Right lobe of liver (tissue), 6 donors: ENCODE measurements around the gene HERC3. TPM values are rescaled to one million over a fixed set of nuclear protein-coding genes. Genes with fewer than 3 reads are reported as not detected.

Experiments used
- ATAC-seq, 4 donors: fragments of 200-7000 bp; cut with Tn5 transposase; one replicate each; pipeline ENCODE4 v1.9.1; 2020; ENCODE audit warnings: mild to moderate bottlenecking in 4 of 4, moderate library complexity in 4 of 4
- DNase-seq, 3 donors: peaks; one replicate each; pipeline ENCODE4 v3.0.0-alpha.2; 2020
- H3K27ac ChIP-seq, 3 donors: fragments of 200-600 bp; one replicate each; pipeline ENCODE4 v1.8.0; 2022
- H3K27me3 ChIP-seq, 2 donors: fragments of 200-600 bp; one replicate each; pipeline ENCODE4 v1.8.0; 2022
- H3K36me3 ChIP-seq, 4 donors: fragments of 200-600 bp; sonication (generic) in 1 of 4; one replicate each; pipeline versions ENCODE4 v1.5.1 to v1.8.0; 2017 to 2022; ENCODE audit warnings: control low read depth in 1 of 4
- H3K4me1 ChIP-seq, 4 donors: fragments of 200-600 bp; sonication (generic) in 1 of 4; one replicate each; pipeline versions ENCODE4 v1.5.1 to v1.8.0; 2017 to 2022; ENCODE audit warnings: control low read depth in 1 of 4
- H3K4me3 ChIP-seq, 3 donors: fragments of 200-600 bp; one replicate each; pipeline ENCODE4 v1.8.0; 2022
- H3K9me3 ChIP-seq, 4 donors: fragments of 200-600 bp; sonication (generic) in 1 of 4; one replicate each; pipeline versions ENCODE4 v1.5.1 to v1.8.0; 2017 to 2022; ENCODE audit warnings: control low read depth in 1 of 4
- POLR2A ChIP-seq: fragments of 450-650 bp; IDR thresholded peaks from one replicate; pipeline ENCODE4 v1.6.1; 2017; ENCODE audit warnings: antibody characterized with exemption, mild to moderate bottlenecking
- WGBS: methylation state at CpG from one replicate; pipeline ENCODE4 v1.1.6; 2018; ENCODE audit warnings: low coverage, low lambda C conversion rate; ENCODE audit not compliant: insufficient coverage; ENCODE audit errors: missing lambda C conversion rate; 5-methylcytosine and 5-hydroxymethylcytosine counted together
- intact Hi-C, 2 donors: fragments of 100-400 bp; cut with DNase I; formaldehyde crosslinking; loops; one replicate each; pipeline versions ENCODE4 v1.11.2 to v1.14.1; 2022
- total RNA-seq, 6 experiments: library from RNA; depleted of rRNA in 2 of 6; stranded (reverse); fragments of >200 nt in 2 of 6; fragmentation: NEBNext Ultra II Directional in 3 of 6; extraction: Animal tissue kit (Norgen Biotek cat#: 25700) in 3 of 6; gene quantifications; one replicate each; pipeline versions ENCODE4 v1.1.0 to v1.2.4, GENCODE V29; 2016 to 2023
- TF ChIP-seq, protein P1 (sequence below), 4 donors: fragments of 200-600 bp in 3 of 4; fragments of 450-650 bp in 1 of 4; IDR thresholded peaks; one replicate each; pipeline versions ENCODE4 v1.5.1 to v1.8.0; 2016 to 2022; ENCODE audit warnings: antibody characterized with exemption in 4 of 4, mild to moderate bottlenecking in 2 of 4
- donor health status: DM: no; HTN: yes; CAD: no.
- donor health status: DM: no; HTN: no; CAD: no.
- donor health status: DM: no; HTN: no; CAD: no.
- donor health status: DM: no; HTN: yes; CAD: no.
- donor health status: DM: no; HTN: yes; CAD: no.

Gene HERC3
- total RNA-seq, 6 experiments from 2014 or later, result 7.2 to 15.3 (median 10.9) TPM

DNA sequence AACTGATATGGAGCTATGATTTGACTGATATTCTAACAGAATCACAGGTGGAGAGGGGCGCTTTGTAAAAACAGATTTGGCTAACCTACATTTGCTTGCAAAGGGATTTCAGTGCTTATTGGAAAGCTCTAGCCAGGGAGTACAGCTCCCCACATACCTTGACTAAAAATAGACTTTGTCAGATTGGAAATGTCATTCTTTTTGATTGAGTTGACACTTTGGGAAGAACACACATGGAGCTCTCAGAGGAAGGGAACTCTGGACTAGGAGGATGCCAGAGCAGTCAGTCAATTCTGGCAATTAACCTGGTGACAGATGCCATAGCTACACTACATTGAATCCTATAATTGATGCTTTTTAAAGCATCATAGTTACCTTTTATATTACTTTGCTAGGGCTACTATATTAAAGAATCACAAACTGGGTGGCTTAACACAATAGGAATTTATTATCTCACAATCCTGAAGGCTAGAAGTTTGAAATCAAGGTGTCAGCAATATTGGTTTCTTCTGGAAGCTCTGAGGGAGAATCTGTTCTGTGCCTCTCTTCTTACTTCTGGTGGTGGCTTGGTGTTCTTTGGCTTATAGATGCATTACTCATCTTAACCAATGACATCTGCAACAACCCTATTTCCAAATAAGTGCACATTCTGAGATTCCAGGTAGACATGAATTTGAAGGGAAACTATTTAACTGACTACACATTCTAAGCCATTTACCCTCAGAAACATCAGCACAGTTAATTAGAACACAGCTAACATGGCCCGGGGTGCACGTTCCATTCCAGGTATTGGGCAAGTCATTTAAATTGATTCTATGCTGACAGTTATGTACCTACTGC, 8.4 kb upstream of the HERC3 start:
- no peaks in the 10 kb centered on the region for H3K36me3 ChIP-seq
- no peak for TF ChIP-seq POLR2A
- TF ChIP-seq, protein P1, sequence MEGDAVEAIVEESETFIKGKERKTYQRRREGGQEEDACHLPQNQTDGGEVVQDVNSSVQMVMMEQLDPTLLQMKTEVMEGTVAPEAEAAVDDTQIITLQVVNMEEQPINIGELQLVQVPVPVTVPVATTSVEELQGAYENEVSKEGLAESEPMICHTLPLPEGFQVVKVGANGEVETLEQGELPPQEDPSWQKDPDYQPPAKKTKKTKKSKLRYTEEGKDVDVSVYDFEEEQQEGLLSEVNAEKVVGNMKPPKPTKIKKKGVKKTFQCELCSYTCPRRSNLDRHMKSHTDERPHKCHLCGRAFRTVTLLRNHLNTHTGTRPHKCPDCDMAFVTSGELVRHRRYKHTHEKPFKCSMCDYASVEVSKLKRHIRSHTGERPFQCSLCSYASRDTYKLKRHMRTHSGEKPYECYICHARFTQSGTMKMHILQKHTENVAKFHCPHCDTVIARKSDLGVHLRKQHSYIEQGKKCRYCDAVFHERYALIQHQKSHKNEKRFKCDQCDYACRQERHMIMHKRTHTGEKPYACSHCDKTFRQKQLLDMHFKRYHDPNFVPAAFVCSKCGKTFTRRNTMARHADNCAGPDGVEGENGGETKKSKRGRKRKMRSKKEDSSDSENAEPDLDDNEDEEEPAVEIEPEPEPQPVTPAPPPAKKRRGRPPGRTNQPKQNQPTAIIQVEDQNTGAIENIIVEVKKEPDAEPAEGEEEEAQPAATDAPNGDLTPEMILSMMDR (IDR thresholded peaks at IDR 0.05), result no peak
- H3K9me3 ChIP-seq, result no peaks in the 10 kb centered on the region
- no peaks in the 10 kb centered on the region for H3K4me1 ChIP-seq
- H3K4me3 ChIP-seq, result no peak overlapping the region
- ATAC-seq (no peak), DNase-seq (no peak)
- intact Hi-C loops, result no loop called here
- no peak overlapping the region for H3K27ac ChIP-seq
- no peaks in the 10 kb centered on the region for H3K27me3 ChIP-seq
- WGBS, result 83% methylated on average over 2 of the region's 3 CpGs

GRCh38 chr4:88584471-88584900, 7.8 kb upstream of the HERC3 start:
- intact Hi-C loops, result no loop called here
- 72% methylated on average over 2 of the region's 2 CpGs for WGBS
- H3K27ac ChIP-seq, result no peak overlapping the region

GRCh38 chr4:88585917-88586316, 6.4 kb upstream of the HERC3 start:
- Histone ChIP-seq H3K27me3 (no peaks in the 10 kb centered on the region), H3K9me3 (no peaks in the 10 kb centered on the region), H3K4me1 (no peaks in the 10 kb centered on the region), H3K27ac (no peak overlapping the region), H3K4me3 (no peak overlapping the region), H3K36me3 (no peaks in the 10 kb centered on the region)
- WGBS, result 82% methylated on average over 3 of the region's 3 CpGs
- TF ChIP-seq, protein P1 (IDR thresholded peaks at IDR 0.05), result no peak
- no peak for TF ChIP-seq POLR2A
- intact Hi-C loops, result no loop called here
- DNase-seq (no peak), ATAC-seq (no peak)

More at GRCh38 chr4:88584471-88584900, 7.8 kb upstream of the HERC3 start:
- no peaks in the 10 kb centered on the region for H3K36me3 ChIP-seq
- no peaks in the 10 kb centered on the region for H3K27me3 ChIP-seq
- no peaks in the 10 kb centered on the region for H3K9me3 ChIP-seq
- DNase-seq (no peak), ATAC-seq (no peak)
- H3K4me1 ChIP-seq, result no peaks in the 10 kb centered on the region
- TF ChIP-seq, protein P1 (IDR thresholded peaks at IDR 0.05), result no peak
- no peak for TF ChIP-seq POLR2A
- H3K4me3 ChIP-seq, result no peak overlapping the region

- ATAC-seq, result no peak
- 93% methylated on average over 1 of the region's 1 CpG for WGBS
- Histone ChIP-seq H3K27ac (no peak overlapping the region), H3K27me3 (no peaks in the 10 kb centered on the region), H3K4me1 (peaks cover 0 to 4% (median 0%) of the 10 kb centered on the region in 4 donors), H3K36me3 (no peaks in the 10 kb centered on the region), H3K4me3 (no peak overlapping the region), H3K9me3 (no peaks in the 10 kb centered on the region)
- no peak for TF ChIP-seq POLR2A
- no peak for DNase-seq
- intact Hi-C loops, result no loop called here
These were observed 5.0 kb upstream of the HERC3 start for GRCh38 chr4:88587306-88587705.
